Epithelial cell of proximal tubule (primary cell): ENCODE results near the gene LITAFD. TPM values are rescaled to one million over a fixed set of nuclear protein-coding genes. Genes with fewer than 3 reads are reported as not detected.

Experiments
- DNase-seq: peaks from one replicate; pipeline ENCODE4 v3.0.0-alpha.2; 2011; ENCODE audit warnings: low read depth
- H3K4me3 ChIP-seq: 2 replicates; pipeline ENCODE4 v1.5.1; 2011; ENCODE audit warnings: low read depth, mild to moderate bottlenecking, low read length
- CTCF ChIP-seq: conservative IDR thresholded peaks from 2 replicates; pipeline ENCODE4 v1.5.1; 2012; ENCODE audit warnings: low read depth, mild to moderate bottlenecking, low read length
- total RNA-seq: library from RNA; depleted of rRNA; stranded (reverse); fragments of >200 nt; gene quantifications from 2 replicates; pipeline ENCODE4 v1.2.3, GENCODE V29; 2015

The LITAFD gene
- total RNA-seq, 1 donor from 2014 or later: not detected

DNA sequence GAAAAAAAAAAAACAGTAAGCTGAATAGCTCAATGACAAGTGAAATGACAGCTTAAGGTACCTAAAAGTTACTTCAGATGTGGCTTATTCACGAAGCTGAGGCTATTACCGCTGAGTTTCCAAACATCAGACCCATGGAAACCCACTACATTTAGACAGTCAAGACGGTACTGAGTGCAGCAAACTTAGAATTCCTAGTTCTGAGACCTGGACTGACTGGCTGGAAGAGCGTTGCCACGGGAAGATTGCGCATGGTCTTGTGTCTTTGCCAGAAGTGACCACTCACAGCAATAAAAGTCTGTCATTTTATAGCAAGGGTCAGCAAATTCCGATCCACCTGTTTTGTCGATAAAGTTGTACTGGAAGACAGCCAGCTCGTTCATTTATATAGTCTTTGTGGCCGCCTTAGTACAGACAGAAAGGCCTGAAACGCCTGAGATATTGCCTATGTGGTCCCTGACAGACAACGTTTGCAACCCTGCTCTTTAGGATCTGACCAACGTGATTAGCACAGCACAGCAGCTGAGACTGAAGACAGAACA is 19.2 kb downstream of the LITAFD start:
- H3K4me3 ChIP-seq: no peak overlapping the region
- DNase-seq: no peak
- no peak for TF ChIP-seq CTCF

DNA sequence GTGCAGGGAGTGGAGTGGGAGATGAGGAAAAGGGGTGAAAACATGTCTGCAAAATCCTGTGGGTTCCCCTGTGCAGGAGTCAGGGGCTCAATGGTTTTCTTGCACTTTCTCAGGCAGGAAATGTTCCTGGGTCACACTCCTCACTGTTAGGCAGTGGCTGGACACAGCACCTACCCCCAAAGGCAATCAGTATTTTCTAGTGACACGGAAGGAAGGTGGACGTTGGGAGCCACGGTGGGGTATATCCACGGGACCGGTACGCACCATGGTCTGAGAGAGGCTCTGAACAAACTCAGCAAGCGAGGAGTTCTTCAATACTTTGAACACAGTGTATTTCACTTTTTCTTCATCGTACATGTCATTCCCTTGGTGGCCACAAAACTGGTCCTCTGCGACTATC is 20.9 kb downstream of the LITAFD start:
- H3K4me3 ChIP-seq: no peak overlapping the region
- DNase-seq: no peak
- TF ChIP-seq CTCF: no peak

DNA sequence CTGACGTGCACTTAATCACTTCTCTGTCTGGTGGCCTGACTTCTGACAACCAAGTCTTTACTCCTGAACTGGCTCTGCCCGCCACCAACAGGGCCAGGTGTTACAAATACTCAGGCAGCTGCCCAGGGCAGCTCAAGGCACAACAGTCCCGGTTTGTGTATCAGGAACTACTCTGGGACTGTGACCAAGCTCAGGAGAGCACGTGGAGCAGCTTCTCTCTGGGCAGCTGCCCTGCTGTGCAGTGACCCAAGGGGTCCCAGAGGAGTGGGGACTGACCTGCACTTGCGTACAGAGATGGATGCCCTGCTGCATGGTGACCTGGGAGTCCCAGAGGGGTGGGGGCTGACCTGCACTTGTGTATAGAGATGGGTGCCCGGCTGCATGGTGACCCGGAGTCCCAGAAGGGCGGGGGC is 21.9 kb downstream of the LITAFD start:
- no peak for DNase-seq
- TF ChIP-seq CTCF: no peak
- H3K4me3 ChIP-seq: no peak overlapping the region

DNA sequence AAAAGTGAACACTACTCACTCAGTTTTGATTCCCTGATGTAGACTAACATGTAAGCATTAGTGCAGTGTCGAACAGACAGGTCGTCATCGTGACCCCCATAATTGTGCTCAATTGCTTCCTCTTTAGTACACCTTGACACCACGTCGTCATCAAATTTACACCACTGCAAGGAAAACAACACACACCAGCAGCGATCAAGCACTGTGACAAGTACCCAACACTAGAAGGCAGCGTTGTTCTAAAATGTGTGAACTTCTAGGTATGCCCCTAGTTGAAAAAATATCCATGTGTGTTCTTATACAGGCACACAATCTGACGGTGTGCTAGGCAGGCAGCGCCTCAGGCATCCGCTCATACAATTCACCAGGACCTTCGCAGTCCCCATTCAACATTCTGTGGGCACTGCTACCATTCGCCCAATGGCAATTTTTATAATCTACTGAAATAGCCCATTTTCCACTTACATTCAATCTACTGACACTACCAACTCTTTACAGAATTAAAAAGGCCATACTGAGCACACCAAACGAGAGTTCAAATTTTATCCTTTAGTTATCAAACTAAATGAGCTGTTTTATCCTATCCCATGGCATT is 23.1 kb downstream of the LITAFD start:
- H3K4me3 ChIP-seq: no peak overlapping the region
- peak; percentile 61 for TF ChIP-seq CTCF
- no peak for DNase-seq

- DNase-seq: no peak
- no peak overlapping the region for H3K4me3 ChIP-seq
- TF ChIP-seq CTCF: peak; percentile 41
These were observed 23.8 kb downstream of the LITAFD start for GRCh38 chr16:8905795-8906591.

GRCh38 chr16:8907096-8907495 is 24.9 kb downstream of the LITAFD start:
- DNase-seq: no peak
- no peak overlapping the region for H3K4me3 ChIP-seq
- no peak for TF ChIP-seq CTCF
